ENCODE measurements around the gene RNF17.

RNF17 gene

DNA sequence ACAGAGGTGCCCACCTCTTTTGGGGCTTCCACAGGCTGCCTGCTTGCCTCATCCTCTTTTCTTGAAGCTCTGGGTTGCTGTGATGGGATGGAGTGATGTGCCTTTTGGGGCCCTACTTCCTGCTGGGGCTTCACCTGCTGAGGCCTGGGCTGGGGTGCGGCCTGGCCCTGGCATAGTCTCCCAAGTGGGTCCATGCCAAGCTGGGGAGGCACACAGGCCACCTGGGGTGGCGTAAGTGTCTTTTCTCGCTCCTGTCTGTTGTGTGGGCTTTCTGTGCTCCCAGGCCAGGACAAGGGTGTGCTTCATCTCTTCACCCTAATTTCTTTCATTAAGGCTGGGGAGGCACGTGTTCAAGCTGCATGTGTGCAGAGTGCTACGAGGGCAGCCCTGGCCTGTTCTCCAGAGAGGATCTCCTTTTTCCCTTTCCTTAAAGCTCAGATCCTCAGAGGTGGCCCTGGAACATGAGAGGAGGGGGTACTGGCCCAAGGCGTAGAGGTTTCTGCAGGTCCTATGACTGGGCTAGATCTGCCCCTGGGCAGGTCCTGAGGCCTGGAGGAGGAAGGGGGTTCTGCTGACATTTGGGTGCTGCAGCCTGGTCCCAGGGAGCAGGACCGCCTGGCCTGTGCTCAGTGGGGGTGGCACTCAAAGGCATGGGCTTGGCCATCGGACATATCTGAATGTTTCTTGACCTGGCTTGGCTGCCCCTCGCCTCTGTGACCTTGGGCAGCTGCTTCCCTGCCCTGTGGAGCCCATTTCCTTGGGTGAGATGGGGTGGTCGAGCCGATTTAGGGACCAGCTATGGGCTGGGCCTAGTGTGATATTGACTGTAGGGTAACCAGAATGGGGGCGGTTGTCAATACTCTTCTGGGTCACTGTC lies 23.7 kb upstream of the RNF17 start:
- H3K27ac ChIP-seq, result no peak overlapping the region
- no peak for TF ChIP-seq ZFX (IDR thresholded peaks at IDR 0.05; ENCODE audit: borderline replicate concordance)
- TF ChIP-seq, protein P1, sequence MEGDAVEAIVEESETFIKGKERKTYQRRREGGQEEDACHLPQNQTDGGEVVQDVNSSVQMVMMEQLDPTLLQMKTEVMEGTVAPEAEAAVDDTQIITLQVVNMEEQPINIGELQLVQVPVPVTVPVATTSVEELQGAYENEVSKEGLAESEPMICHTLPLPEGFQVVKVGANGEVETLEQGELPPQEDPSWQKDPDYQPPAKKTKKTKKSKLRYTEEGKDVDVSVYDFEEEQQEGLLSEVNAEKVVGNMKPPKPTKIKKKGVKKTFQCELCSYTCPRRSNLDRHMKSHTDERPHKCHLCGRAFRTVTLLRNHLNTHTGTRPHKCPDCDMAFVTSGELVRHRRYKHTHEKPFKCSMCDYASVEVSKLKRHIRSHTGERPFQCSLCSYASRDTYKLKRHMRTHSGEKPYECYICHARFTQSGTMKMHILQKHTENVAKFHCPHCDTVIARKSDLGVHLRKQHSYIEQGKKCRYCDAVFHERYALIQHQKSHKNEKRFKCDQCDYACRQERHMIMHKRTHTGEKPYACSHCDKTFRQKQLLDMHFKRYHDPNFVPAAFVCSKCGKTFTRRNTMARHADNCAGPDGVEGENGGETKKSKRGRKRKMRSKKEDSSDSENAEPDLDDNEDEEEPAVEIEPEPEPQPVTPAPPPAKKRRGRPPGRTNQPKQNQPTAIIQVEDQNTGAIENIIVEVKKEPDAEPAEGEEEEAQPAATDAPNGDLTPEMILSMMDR (IDR thresholded peaks at IDR 0.05), result no peak

DNA sequence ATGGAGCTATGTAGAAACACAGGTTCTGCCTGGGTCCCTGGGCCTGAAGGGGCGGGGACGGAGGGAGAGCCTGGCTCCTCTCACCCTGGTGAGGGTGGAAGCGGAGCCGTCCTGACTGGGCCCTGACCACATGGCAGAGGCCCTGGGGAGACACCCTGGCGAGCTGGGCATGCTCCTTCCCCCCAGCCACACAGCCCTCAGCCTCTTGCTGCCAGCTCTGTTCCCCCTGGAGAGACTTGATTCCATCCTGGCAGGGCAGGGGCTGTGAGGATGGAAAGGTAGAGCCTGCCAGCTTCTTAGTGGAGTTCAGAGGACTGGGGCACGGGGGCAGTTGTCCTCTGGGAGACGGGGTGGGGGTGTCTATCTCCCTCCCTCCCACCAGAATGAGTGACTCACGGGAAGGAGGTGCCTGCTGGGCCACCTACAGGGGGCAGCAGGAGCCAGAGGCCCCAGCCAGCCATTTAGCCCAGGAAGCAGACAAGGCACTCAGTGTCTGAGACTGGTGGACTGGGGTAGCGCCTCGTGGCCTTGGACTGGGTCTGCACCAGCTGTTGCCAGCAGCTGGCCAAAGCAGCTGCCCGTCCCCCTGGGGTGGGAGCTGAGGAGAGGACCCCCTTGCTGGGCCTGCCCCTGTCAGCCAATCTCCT lies 22.8 kb upstream of the RNF17 start:
- H3K27ac ChIP-seq, result no peak overlapping the region
- TF ChIP-seq, protein P1 (IDR thresholded peaks at IDR 0.05), result peak; percentile 55
- TF ChIP-seq ZFX (IDR thresholded peaks at IDR 0.05; ENCODE audit: borderline replicate concordance), result no peak

DNA sequence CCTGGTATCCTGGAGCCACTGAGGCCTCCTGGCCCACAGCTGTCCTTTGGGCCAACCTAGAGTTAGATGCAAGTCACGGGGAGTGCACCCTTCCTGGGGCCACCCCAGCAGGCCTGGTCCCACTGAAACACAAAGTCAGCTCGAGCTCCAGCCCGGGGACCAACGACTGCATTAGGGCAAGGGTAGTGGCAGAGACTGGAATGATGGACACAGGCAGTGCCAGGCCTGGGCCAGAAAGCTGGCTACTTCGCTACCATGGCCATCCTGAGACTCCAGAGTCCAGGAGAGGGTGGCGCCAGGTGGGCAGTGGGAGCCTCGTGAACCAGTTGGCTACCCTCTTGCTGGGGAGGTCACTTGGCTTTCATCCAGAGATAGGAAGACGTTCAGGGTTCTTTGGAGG lies 22.2 kb upstream of the RNF17 start:
- no peak overlapping the region for H3K27ac ChIP-seq
- TF ChIP-seq, protein P1 (IDR thresholded peaks at IDR 0.05), result no peak
- no peak for TF ChIP-seq ZFX (IDR thresholded peaks at IDR 0.05; ENCODE audit: borderline replicate concordance)

DNA sequence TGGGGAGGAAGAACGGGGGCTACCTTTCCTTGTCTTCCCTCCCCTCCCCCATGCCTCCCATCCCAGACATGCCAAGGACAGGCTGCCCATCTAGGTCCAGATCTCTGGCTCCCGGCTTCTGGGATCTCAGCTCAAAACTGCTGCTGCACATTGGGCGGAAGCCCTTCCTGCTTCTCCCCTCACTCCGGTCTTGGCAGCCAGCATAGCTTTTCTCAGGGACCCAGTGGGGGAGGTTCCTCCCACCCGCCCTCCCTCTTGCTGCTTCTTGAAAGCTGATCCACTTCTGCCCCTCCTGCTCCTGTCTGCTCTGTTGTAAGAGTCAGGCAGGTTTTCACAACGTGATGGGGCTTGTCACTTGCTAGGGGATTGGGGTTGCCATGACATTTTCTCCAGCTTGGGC lies 21.7 kb upstream of the RNF17 start:
- TF ChIP-seq, protein P1 (IDR thresholded peaks at IDR 0.05), result no peak
- TF ChIP-seq ZFX (IDR thresholded peaks at IDR 0.05; ENCODE audit: borderline replicate concordance), result no peak
- H3K27ac ChIP-seq, result no peak overlapping the region

DNA sequence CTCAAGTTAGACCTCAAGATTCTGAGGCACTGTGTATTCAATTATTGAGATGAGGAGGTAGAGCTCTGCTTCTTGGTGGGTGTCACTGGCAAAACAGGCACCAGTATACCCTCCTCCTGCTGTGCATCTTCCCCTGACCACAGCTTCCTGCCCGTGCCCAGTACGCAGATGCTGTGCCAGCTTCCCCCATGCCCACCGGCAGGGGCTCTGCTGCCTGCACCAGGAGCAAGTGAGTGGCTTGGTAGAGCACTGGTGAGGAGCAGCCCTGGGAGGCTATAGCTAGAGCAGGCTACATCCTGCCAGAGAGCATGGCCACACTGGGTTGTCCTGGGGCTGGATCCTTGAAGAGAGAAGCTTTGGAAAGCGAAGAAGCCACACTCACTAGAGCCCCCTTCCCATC lies 21.0 kb upstream of the RNF17 start:
- H3K27ac ChIP-seq, result no peak overlapping the region
- TF ChIP-seq ZFX (IDR thresholded peaks at IDR 0.05; ENCODE audit: borderline replicate concordance), result no peak
- TF ChIP-seq, protein P1 (IDR thresholded peaks at IDR 0.05), result no peak

DNA sequence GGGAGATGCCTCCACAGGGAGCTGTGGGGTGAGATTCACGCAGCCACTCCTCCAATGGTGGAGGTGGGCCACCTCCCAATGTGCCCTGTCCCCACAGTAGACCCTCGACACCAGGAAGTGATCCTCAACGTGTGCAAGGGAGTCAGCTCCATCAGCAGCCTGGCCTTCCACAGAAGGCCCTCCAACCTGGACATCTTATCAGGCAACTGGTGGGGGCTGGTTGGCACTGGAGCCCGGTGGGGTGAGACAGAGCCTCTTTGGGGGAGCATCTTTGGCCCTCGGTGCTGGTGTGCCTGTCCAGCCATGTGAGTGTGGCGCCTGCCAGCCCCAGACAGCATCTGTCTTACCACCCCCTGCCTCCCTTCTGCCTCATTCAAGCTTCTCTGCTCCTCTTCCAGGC lies 19.7 kb upstream of the RNF17 start:
- H3K27ac ChIP-seq, result no peak overlapping the region
- TF ChIP-seq, protein P1 (IDR thresholded peaks at IDR 0.05), result no peak
- no peak for TF ChIP-seq ZFX (IDR thresholded peaks at IDR 0.05; ENCODE audit: borderline replicate concordance)

DNA sequence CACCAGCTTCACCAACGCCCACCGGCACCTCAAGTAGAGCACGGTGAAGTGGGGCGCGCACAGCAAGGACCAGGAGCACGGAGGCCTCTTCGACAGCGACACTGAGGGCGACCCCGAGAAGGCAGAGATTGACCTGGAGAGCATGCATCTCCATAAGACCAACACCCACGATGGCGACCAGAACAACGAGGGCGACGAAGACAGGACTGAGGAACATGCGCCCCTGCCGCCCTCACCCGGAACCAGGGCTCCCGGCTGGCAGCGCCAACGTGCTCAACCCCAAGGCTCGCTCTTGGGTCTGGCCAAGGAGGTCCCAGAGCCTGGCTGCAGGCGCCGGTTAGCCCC lies 18.5 kb upstream of the RNF17 start:
- TF ChIP-seq ZFX (IDR thresholded peaks at IDR 0.05; ENCODE audit: borderline replicate concordance), result no peak
- TF ChIP-seq, protein P1 (IDR thresholded peaks at IDR 0.05), result no peak
- no peak overlapping the region for H3K27ac ChIP-seq
